HEK293T (cell line): ENCODE measurements around the gene BABAM1.

ENCODE experiments used
- CTCF ChIA-PET: fragments of 350-600 bp; formaldehyde crosslinking; extraction: SDS; loops from one replicate; lab custom pipeline; 2021; ENCODE audit warnings: antibody characterized with exemption, inconsistent platforms; lab: Yijun Ruan, JAX
- POLR2A ChIA-PET: fragments of 350-600 bp; formaldehyde crosslinking; extraction: SDS; loops from one replicate; lab custom pipeline; 2020; ENCODE audit warnings: antibody characterized with exemption, inconsistent platforms; lab: Yijun Ruan, JAX
- DNase-seq: peaks from one replicate; pipeline ENCODE4 v3.0.0; 2012; ENCODE audit warnings: mixed read lengths; ENCODE audit errors: extremely low spot score
- ARNT ChIP-seq: fragments of 450-650 bp; IDR thresholded peaks from 2 replicates; pipeline ENCODE4 v1.6.1; 2017; ENCODE audit warnings: mild to moderate bottlenecking
- BHLHE40 ChIP-seq: fragments of 450-650 bp; IDR thresholded peaks from 2 replicates; pipeline ENCODE4 v1.6.1; 2016; ENCODE audit warnings: mild to moderate bottlenecking, moderate library complexity, borderline replicate concordance
- CTBP1 ChIP-seq: fragments of 450-650 bp; IDR thresholded peaks from 2 replicates; pipeline ENCODE4 v1.6.1; 2016; ENCODE audit warnings: borderline replicate concordance
- ELF4 ChIP-seq: fragments of 450-650 bp; IDR thresholded peaks from 2 replicates; pipeline ENCODE4 v1.6.1; 2017; ENCODE audit warnings: antibody characterized with exemption
- FOXA1 ChIP-seq: fragments of 450-650 bp; IDR thresholded peaks from 2 replicates; pipeline ENCODE4 v1.6.1; 2016; ENCODE audit warnings: mild to moderate bottlenecking
- FOXK2 ChIP-seq: fragments of 450-650 bp; IDR thresholded peaks from 2 replicates; pipeline ENCODE4 v1.6.1; 2016; ENCODE audit warnings: mild to moderate bottlenecking
- FOXM1 ChIP-seq: fragments of 450-650 bp; IDR thresholded peaks from 2 replicates; pipeline ENCODE4 v1.6.1; 2017; ENCODE audit warnings: mild to moderate bottlenecking, borderline replicate concordance
- HDGF ChIP-seq: fragments of 450-650 bp; IDR thresholded peaks from 2 replicates; pipeline ENCODE4 v1.6.1; 2017; ENCODE audit warnings: antibody characterized with exemption, borderline replicate concordance
- L3MBTL2 ChIP-seq: fragments of 450-650 bp; conservative IDR thresholded peaks from 2 replicates; pipeline ENCODE4 v1.6.1; 2016; ENCODE audit warnings: mild to moderate bottlenecking
- LEF1 ChIP-seq: fragments of 450-650 bp; IDR thresholded peaks from 2 replicates; pipeline ENCODE4 v1.6.1; 2017; ENCODE audit warnings: mild to moderate bottlenecking, borderline replicate concordance
- NFRKB ChIP-seq: fragments of 450-650 bp; IDR thresholded peaks from 2 replicates; pipeline ENCODE4 v1.6.1; 2016; ENCODE audit warnings: mild to moderate bottlenecking, moderate library complexity
- SP1 ChIP-seq: fragments of 450-650 bp; IDR thresholded peaks from 2 replicates; pipeline ENCODE4 v1.6.1; 2017
- SUZ12 ChIP-seq: fragments of 450-650 bp; IDR thresholded peaks from 2 replicates; pipeline ENCODE4 v1.6.1; 2016; ENCODE audit warnings: mild to moderate bottlenecking
- TARDBP ChIP-seq: fragments of 450-650 bp; IDR thresholded peaks from 2 replicates; pipeline ENCODE4 v1.6.1; 2016
- ZNF384 ChIP-seq: fragments of 450-650 bp; IDR thresholded peaks from 2 replicates; pipeline ENCODE4 v1.6.1; 2016
- TF ChIP-seq, protein P1 (sequence below): fragments of 450-650 bp; IDR thresholded peaks from 2 replicates; pipeline ENCODE4 v1.6.1; 2016

Gene BABAM1

DNA sequence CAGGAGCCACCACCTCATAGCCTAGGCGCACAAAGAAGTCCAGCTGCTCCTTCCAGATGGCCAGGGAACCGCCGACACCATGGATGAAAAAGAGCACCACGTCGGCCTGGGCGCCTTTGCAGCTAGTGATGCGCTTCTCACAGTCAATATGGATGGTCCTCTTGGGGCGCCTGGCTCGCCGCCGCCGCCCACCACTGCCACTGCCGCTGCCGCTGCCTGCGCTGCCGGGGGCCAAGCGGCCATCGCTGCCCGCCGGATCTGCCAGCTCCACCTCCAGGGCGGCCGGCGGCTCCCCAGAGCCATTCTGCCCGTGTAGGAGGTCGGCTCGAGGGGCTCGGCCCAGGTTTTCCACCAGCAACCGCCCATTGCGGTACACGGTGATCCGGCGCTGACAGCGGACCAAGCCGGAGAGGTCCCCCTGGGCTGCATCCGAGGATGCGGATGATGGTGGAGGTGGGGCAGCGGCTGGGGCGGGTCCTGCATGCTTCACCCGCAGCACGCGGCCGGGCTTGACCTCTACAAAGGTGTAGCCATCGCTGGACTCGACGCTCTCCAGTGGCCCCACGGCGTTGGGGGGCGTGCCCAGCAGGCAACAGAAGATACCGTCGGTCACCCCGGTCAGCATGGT lies 33.9 kb downstream of the BABAM1 start:
- ChIA-PET CTCF (no interaction called here), POLR2A (no interaction called here)
- DNase-seq = no peak
- TF ChIP-seq ZNF384 = no peak
- TF ChIP-seq HDGF = no peak
- no peak for TF ChIP-seq FOXM1
- no peak for TF ChIP-seq FOXK2
- TF ChIP-seq LEF1 = no peak
- TF ChIP-seq ELF4 = no peak
- no peak for TF ChIP-seq NFRKB
- no peak for TF ChIP-seq BHLHE40
- TF ChIP-seq SUZ12 = no peak

DNA sequence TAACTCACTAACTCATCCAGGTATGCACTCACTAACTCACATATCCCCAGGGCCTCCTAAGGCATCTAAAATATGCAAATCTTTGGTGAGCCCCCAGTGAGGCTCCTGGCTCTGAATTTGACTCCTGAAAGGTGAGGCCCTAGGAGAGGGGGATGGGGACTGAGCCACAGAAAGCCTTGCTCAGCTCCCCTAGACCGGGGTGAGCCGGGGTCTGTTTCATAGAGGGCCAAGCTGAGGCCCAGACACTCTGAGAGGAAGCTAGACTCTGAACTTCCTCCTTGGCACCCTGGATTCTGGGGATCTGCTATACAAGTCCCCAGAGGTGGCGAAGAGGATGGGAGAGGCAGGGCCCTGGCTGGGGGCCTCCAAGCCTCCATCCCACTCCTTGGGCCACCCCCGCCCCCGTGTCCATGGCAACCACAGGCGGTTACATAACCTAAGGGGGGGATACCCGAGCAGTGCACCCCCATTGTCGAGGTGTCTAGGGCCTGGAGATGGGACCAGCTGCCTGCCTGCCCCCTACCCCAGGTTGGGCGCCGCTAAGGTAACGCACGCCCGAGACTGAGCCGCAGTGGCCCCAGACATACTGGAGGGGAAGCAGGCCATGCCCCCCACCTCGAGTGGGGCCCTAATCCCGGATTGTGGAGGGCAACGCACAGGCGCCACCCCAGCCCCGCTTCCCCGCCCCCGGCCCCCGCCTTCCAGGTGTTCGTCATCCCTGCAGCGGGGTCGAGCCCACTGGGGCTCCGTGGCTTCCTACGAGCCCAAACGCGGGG lies 35.3 kb downstream of the BABAM1 start:
- no peak for DNase-seq
- no peak for TF ChIP-seq NFRKB
- TF ChIP-seq L3MBTL2 = no peak
- TF ChIP-seq SP1 = no peak
- TF ChIP-seq HDGF = no peak
- no peak for TF ChIP-seq FOXA1
- TF ChIP-seq LEF1 = no peak
- TF ChIP-seq CTBP1 = no peak
- POLR2A ChIA-PET = interaction anchor here (2.3 kb wide), 1 partner anchor 10 kb away, joined by 12 read pairs; no protein-coding TSS in a partner anchor
- CTCF ChIA-PET = interaction anchor here (1.9 kb wide), 1 partner anchor 10 kb away, joined by 7 read pairs; no protein-coding TSS in a partner anchor

DNA sequence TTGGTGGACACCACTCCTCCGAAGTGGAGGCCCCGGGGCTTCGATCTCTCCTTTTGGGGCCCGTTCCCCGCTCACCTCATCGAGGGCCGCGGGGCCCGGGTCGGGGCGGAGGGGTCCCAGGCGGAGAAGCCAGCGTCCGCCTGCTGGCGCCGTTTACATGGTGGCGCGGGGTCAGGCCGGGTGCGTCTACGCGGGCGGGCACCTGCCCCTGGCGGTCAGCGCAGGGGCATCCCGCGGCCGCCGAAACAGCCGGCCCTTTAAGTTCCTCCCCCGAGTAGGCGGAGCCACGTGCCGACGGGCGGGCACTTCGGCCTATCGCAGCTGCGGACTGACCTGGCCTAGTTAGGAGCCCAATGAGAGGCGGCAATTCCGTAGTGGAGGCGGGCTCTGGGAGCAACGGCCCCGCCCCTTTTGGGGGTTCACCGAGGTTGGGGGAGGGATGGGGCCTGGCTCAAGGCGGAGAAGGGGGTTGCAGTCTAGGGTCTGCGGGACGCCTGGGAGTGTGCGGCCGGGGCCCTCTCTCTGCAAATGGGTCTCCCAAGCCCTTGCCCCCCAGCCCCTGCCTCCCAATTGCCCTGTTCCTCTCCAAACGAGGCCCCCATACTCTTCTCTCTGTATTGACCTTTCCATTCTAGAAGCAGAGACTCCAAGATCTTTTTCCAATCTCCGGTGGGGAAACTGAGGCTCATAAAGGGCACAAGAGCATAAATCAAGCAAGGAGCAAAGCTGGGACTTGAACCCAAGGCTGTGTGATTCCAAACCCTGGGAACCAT lies 36.1 kb downstream of the BABAM1 start, which contains the start of gene ABHD8:
ABHD8 (minus strand) TSS at position 259 of the 773 bp plus-strand sequence. CDS start 1,809 bp downstream, outside the sequence.
- peak; percentile 90 for DNase-seq
- TF ChIP-seq, protein P1, sequence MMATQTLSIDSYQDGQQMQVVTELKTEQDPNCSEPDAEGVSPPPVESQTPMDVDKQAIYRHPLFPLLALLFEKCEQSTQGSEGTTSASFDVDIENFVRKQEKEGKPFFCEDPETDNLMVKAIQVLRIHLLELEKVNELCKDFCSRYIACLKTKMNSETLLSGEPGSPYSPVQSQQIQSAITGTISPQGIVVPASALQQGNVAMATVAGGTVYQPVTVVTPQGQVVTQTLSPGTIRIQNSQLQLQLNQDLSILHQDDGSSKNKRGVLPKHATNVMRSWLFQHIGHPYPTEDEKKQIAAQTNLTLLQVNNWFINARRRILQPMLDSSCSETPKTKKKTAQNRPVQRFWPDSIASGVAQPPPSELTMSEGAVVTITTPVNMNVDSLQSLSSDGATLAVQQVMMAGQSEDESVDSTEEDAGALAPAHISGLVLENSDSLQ = peak; percentile 99
- no peak for TF ChIP-seq HDGF
- ChIA-PET POLR2A (interaction anchor here (0.9 to 2.3 kb wide), 2 partner anchors 11 to 32 kb away, joined by 3 to 12 read pairs; partner anchors contain the start of gene ANO8), CTCF (interaction anchor here (0.6 to 1.9 kb wide), 4 partner anchors 11 to 159 kb away, joined by 3 to 7 read pairs (median 4); no protein-coding TSS in a partner anchor)

DNA sequence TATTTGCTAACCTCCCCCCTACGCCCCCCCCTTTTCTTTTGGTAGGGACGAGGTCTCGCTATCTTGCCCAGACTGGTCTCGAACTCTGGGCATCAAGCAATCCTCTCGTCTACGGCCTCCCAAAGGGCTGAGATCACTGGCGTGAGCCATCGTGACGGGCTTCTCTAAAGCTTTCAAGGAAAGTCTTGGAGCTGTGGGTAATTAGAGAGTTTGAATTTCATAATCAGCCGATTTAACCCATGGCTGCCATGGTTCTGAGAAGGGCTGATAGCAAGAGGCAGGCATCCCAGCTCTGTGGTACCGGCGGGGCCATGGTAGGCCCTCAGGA lies 36.7 kb downstream of the BABAM1 start:
- POLR2A ChIA-PET = interaction anchor here (0.9 to 2.3 kb wide), 2 partner anchors 12 to 31 kb away, joined by 3 to 12 read pairs; partner anchors contain the start of gene ANO8
- no peak for TF ChIP-seq L3MBTL2
- no peak for TF ChIP-seq BHLHE40
- TF ChIP-seq TARDBP = no peak
- TF ChIP-seq ZNF384 = no peak
- TF ChIP-seq HDGF = no peak
- TF ChIP-seq, protein P1 = no peak
- no peak for TF ChIP-seq ARNT
- no peak for TF ChIP-seq NFRKB
- TF ChIP-seq FOXM1 = no peak
- TF ChIP-seq CTBP1 = no peak
- TF ChIP-seq SP1 = no peak
- no peak for TF ChIP-seq FOXK2
- no peak for TF ChIP-seq ELF4
- TF ChIP-seq LEF1 = no peak
- no peak for TF ChIP-seq FOXA1
- TF ChIP-seq SUZ12 = no peak
- CTCF ChIA-PET = interaction anchor here (0.6 to 1.9 kb wide), 6 partner anchors 11 to 159 kb away, joined by 3 to 11 read pairs (median 6); no protein-coding TSS in a partner anchor
- no peak for DNase-seq

DNA sequence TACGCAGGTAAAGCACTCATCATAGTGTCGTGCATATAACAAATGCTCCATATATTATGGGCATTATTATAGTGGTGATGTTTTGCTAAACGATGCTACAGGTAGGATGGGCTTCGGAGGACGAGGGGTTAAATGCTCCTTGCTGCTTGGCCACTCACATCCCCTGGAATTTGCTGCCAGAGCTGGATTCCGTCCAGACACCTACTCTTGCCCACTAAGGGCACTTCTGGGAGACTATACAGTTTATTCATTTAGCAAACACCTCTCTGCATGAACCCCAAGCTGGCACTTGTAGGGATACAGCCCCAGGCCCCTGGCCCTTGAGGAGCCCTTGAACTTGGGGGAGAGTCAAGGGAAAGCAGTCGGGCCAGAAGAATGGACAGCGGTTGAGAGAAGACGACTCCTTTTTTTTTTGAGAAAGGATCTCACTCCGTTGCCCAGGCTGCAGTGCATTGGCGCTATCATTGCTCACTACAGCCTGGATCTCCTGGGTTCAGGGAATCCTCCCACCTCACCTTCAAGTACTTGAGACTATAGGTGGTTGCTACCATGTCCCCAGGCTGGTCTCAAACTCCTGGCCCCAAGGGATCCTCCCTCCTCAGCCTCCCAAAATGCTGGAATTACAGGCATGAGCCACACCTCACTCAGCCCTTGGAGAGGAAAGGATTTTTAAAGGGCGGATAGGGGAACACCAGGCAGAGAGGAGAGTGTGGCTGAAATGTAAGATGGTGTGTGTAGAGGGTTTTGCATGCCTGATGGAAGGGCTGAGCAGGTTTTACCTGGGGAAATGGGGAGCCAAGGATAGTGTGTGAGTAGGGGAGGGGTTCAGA lies 37.4 kb downstream of the BABAM1 start:
- no peak for TF ChIP-seq NFRKB
- no peak for TF ChIP-seq FOXA1
- TF ChIP-seq FOXM1 = no peak
- TF ChIP-seq ELF4 = no peak
- no peak for TF ChIP-seq LEF1
- no peak for TF ChIP-seq ZNF384
- TF ChIP-seq, protein P1 = no peak
- TF ChIP-seq L3MBTL2 = no peak
- TF ChIP-seq SP1 = no peak
- TF ChIP-seq BHLHE40 = no peak
- CTCF ChIA-PET = interaction anchor here (0.6 to 1.9 kb wide), 9 partner anchors 12 to 226 kb away, joined by 3 to 11 read pairs (median 4); partner anchors contain the start of gene BABAM1
- DNase-seq = no peak
- POLR2A ChIA-PET = interaction anchor here (0.6 to 6.2 kb wide), 10 partner anchors 10 to 230 kb away, joined by 3 to 107 read pairs (median 3); partner anchors contain the start of genes ANO8, BABAM1, GTPBP3 and MVB12A
